Activated T-helper 9 cell treated with anti-CD3 and anti-CD28 coated beads, Interleukin-2, amount 50 U/mL, for 16 hours (primary cell): ENCODE results near the gene TMEM134.

Experiments used
- DNase-seq: peaks from one replicate; pipeline ENCODE4 v3.0.0-alpha.2; 2020; ENCODE audit warnings: low read depth

Gene TMEM134

DNA sequence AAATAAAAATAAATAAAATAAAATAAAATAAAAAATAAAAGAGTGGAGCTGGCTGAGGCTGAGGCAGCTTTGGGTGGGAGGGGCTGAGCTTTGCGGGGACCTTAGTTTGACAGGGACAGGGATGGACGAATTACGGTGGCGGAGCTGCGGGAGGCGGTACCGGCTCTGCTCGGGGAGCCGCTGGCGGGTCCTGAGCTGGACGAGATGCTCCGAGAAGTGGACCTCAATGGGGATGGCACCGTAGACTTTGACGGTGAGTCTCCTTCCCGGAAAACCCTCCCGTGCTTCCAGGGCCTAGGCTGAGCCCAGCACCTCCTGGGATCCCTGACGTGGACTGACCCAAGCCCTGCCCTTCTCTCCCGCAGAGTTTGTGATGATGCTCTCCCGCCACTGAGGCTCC lies 10.8 kb downstream of the TMEM134 start:
- DNase-seq = no peak

DNA sequence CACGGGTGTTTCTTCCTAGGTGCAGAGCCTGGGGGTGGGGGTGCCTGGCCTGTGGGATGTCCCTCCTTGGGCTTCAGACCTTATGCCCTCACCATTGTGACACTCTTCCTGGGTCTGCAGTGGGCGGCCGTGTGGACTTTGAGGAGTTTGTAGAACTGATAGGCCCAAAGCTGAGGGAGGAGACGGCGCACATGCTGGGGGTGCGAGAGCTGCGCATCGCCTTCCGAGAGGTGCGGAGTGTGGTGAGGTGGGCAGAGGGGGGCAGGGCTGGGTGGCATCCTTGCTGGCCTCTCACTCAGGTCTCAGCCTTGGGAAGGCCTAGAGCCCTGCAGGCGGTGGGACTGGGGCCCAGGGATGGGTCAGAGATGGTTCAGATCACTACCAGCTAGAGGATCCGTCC lies 11.6 kb downstream of the TMEM134 start:
- no peak for DNase-seq

DNA sequence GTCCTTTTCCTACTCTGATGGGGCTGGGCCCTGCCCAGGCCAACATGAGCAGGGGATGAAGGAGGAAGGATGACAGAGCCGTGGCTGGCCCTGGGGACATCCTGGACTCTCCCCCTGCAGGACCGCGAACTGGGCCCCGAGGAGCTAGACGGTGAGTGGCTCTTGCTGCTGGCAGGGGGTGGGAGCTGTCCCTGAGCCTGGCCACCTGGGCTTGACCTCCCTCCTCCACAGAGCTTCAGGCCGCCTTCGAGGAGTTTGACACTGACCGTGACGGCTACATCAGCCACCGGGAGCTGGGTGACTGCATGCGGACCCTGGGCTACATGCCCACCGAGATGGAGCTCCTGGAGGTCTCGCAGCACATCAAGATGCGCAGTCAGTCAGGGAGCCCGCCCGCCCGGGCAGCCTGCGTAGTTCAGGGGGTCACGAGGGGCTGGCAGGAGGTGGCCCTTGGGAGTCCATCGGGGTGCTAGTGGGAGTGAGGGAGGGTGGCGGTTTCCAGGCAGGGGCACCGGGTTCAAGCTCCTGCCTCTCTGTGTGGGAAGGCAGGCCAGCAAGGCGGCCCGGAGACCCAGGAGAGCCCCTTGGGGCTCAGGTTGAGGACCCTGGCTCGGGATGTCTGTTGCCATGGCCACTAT lies 12.9 kb downstream of the TMEM134 start:
- no peak for DNase-seq

DNA sequence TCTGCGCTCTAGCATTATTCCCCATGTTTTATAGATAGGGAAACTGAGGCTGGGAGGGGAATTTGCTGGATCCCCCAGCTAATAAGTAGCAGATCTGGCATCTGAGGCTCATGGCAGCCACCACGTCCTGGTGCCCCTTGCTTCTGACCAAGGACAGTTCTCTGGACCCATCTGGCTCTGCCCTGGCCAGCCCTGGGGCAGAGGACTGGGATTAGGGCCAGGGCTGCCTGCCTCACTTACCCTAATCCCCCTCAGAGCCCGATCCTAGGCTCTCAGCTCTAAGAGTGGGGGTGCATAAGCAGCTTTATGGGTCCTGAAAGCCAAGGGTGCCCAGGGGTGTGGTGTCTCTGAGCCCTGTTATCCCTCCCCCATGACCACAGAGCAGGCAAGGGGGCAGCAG lies 14.0 kb downstream of the TMEM134 start, which contains the start of gene CABP4:
Gene CABP4, plus strand, starts transcription at position 301 of the 400 bp plus-strand sequence. Its CDS starts 70 bp downstream, at position 371.
- no peak for DNase-seq

DNA sequence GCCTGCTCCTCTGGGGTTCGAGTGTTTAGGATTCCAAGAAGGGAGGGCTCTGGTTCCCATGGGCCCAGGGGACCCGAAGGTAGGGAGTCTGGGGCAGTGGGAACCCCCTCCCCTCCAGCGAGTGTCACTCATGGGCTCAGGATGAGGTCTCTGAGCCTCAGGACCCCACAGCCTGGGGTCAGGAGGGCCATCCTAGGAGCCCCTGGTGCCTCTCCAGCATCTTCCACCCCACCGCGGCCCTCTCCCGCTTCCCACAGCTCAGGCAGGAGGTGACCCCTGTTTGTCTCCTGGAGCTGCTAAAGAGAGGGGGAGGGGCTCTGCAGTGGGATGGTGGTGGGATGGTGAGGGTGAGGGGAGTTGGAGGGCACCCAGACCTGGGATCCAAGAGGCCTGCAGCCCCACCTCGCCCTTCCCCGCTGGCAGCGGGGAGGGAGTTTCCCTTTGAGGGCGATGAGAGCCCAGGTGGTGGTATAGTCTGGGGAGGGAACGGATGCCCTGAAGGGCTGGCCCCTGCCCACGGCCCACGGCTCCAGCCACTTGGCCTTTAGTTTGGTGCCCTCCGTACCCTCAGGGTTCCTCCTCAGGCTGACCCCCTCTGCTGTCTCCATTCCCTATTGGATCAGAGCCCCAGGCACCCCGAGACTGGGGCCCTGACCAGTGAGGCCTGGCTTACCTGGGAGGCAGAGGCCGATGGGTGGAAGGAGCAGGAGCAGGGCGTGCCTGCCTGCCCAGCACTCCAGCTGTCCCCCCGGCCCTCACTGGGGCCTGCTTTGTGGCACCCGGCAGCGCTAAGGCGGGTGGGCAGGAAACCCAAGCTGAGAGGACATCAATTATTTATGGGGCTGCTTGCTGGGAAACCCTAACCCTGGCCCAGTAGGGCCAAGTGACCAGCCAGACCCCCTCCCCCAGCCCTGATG lies 15.0 kb downstream of the TMEM134 start:
- no peak for DNase-seq

DNA sequence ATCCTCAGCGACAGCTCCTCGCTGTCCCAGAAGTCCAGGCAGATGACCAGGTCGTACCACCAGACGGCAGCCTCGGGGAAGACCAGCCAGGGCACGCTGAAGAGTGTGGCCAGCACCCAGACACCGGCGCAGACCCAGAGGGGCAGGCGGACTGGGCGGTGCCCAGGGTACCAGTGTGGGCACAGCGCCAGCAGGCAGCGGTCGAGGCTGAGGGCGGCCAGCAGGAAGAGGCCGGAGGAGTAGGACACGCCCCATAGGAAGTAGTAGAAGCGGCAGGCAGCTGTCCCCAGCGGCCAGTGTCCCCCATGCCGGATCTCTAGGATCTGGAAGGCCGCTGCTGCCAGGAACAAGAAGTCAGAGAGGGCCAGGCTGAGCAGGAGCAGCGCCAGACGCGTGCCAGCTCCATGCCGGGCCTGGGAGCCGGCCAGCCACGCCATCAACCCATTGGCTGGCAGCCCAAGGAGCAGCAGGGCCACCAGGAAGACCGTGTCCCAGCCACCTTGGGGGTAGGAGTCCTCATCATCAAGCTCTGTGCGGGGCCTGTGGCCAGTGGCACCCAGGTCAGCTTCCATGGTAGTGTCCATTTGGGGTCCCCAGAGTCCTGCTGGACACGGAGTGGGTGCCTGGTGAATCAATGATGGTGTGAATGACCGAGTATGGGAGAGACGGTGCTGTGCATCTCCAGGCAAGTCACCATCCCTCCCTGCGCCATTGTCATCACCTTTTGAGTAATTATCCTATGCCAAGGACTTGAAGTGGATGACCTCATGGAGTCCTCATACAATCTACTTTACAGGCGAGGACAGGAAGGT lies 16.7 kb downstream of the TMEM134 start, which contains the start of gene GPR152:
Gene GPR152, minus strand, starts transcription at position 589 of the 812 bp plus-strand sequence. Its CDS starts 5 bp downstream, at position 584.
- DNase-seq = no peak

DNA sequence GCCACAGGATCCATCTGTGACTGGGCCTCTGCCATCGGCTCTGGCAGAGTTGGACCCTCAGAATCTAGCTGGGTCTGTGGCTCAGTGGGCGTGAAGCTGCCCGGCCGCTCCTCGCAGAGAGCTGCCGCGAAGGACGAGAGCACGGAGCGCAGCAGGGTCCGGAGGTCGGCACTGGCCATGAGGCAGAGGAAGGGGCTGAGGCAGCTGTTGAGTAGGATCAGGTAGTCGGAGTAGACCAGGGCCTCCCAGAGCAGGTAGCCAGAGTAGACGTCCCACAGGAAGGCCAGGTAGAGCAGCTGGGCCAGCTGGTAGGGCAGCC lies 17.4 kb downstream of the TMEM134 start:
- no peak for DNase-seq

DNA sequence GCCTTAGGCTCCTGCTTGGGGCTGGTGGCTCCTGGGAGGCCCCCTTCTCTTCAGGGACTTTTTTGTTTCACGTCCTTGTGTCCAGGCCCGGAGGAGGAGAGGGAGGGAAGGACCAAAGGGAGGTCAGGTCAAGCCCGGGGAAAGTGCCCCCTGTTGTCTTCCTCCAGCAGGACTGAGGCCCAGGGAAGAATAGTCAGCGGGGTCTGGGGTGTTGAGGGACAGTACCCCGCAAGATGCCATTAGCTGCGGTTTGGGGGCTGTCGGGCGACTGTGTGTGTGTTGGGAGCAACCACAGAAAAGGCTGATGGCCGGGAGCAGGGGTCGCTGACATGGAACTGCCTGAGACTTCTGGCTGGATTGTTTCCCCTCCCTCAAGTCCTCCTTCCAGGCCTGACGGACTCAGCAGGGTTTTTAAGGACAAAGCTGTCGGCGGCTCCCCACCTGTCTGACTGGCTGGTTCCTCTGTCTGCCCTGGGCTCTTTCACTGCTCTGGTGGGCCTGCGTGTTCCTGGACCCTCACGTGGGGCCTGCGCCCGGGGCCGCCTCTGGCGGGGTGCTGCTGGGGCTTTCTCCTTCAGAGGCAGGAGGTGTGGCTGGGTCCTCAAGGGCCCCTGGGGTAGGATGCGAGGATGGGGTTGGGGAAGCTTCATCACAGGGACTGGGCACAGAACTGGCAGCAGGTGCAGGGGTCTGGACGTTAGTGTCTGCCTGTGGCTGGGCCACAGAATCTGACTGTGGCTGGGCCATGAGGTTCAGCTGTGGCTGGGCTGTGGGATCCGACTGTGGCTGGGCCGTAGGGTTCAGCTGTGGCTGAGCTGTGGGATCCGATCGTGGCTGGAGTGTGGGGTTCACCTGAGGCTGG lies 18.0 kb downstream of the TMEM134 start:
- no peak for DNase-seq

DNA sequence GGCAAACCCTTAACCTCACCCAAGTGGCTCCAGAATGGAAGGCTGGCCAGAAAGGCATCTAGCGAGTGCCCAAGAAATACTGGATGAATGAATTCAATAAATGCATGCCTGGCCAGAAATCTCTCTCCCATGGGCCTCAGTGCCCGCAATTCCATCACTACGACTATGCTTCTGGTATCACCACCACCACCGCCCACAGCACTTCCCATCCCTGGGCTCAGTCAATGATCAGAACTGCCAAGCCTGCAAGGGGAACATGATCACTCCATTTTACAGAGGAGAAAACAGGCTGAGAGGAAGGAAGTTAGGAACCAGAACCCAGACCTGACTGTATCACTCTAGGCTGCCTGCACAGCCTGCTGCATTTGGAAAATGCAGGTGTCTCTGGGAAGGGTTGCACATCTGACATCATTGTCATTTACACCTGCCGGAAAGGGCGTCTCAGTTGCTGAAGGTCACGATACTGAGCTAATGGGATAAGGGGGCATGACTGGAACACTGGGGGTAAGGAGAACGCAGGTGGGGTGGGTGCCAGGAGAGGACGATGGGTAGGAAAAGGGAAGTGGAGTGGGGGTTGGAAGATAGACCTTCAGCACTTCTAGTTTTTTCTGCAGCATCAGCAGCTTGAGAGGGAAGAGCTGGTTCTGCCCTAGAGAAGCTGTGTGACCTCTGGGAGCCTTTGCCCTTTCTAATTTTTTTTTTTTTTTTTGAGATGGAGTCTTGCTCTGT lies 19.8 kb downstream of the TMEM134 start:
- no peak for DNase-seq

DNA sequence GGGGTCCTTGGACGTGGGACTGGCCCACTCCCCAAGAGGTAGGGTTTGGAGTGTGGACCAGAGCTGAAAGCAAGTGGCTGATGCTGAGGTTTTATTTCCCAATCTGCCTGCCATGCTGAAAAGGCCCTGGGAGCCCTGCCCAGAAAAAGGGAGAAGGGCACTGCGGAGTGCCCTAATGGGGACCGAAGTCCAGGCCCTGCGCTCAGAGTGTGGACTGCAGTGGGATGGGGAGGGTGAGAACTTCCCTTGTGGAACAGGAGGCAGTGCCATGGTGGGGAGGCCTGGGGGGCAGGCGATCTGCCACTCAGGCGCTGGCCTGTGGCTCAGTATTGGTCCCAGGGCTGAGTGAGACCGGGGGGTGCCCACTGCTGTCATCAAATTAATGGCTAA lies 20.8 kb downstream of the TMEM134 start:
- DNase-seq = no peak

DNA sequence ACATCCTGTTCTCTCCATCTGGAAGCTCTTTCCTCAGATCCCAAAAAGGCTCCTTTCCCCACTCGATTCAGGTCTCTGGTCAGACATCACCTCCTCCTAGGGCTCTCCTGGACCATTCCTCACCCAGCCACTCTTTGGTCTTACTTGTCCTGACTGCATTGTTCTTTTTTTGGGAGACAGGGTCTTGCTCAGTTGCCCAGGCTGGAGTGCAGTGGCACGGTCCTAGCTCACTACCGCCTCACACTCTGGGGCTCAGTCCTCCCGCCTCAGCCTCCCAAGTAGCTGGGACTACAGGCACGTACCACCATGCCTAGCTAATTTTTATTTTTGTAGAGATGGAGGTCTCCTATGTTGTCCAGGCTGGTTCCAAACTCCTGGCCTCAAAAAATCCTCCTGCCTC lies 23.5 kb downstream of the TMEM134 start:
- no peak for DNase-seq

DNA sequence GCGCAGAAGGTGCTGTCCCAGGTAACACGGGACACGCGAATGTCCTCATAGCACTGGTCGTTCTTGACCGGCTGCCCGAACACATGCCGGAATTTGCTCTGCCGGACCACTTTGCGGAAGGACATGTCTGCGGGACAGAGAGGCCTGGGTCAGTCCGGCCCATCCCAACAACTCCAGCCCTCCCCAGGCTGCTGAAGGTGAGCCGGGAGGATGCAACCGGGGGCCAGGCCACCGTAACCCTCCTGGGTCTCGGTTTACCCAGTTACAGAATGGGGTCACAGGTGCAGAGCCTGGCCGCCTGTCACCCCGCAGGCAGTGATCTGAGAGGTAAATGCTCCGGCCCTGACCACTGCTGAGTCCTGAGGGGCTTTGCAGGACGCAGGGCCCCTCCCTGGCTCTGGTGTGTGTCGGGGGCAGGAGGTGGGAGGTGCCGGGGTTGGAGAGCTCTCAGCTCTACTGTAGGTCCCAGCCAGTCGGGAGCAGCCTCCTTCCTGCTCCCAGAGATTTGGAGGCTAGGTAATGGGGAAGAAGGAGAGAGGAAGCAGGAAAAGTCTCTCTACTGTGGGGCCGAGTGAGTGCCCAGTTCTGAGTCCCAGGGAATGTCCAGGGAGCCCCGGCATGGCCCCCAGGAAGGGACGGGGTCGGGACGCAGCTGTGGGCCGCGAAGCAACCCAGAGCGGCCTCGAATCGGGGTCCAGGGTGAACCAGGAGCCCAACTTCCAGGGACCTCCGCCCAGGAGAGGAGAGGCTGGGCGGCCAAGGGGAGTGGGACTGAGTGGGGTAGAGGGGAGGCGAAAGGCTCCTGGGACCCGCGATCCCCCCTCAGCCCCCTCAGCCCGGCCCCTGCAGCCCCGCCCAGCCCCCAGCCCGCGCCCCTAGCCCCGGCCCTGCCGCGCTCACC lies 26.3 kb downstream of the TMEM134 start:
- DNase-seq = no peak

DNA sequence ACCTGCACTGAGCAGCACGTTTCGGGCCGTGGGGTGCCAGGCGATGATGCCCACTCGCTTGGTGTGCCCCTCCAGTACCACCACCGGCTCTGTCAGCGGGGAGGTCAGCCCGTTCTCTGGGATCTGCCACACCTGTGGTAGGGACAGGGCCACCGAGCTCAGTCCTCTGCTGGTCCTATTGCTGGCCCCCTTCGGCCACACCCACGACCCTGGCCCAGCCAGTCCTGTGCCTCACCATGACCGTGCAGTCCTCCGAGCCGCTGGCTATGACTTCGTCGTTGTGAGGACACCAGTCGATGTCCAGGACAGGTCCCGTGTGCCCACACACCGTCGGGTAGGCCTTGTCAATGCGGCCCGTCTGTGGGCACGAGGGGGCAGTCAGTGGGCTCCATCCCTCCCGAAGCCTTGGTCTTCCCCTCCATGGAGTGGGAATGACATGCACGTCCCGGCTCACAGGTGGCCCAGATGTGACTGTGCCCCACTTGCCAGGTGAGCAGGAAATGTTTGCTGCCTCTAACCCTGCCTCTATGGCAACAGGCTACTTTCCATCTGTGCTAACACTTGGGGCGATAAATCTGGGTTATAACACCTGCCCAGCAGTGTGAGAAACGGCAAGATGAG lies 27.2 kb downstream of the TMEM134 start:
- no peak for DNase-seq

DNA sequence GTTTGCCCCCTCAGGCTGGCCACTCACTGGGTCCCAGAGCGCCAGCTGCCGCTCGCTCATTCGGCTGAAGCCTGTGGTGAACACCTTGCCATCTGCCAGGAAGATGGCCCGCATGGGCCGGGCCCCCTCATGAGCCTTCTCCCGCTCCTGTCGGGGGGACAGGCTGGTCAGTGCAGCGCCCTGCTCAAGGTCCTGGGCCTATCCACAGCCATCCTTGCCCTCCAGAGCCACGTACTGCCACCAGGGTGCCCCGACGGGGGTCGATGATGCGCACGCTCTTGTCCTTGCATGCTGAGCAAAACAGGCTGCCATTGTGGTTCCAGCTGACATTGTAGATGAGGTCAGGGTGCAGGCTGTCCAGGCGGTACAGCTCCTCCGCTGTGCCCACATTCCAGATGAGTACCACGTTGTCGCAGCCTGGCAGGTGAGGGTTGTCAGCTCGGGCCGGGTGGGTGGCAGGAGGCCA lies 27.9 kb downstream of the TMEM134 start:
- no peak for DNase-seq

DNA sequence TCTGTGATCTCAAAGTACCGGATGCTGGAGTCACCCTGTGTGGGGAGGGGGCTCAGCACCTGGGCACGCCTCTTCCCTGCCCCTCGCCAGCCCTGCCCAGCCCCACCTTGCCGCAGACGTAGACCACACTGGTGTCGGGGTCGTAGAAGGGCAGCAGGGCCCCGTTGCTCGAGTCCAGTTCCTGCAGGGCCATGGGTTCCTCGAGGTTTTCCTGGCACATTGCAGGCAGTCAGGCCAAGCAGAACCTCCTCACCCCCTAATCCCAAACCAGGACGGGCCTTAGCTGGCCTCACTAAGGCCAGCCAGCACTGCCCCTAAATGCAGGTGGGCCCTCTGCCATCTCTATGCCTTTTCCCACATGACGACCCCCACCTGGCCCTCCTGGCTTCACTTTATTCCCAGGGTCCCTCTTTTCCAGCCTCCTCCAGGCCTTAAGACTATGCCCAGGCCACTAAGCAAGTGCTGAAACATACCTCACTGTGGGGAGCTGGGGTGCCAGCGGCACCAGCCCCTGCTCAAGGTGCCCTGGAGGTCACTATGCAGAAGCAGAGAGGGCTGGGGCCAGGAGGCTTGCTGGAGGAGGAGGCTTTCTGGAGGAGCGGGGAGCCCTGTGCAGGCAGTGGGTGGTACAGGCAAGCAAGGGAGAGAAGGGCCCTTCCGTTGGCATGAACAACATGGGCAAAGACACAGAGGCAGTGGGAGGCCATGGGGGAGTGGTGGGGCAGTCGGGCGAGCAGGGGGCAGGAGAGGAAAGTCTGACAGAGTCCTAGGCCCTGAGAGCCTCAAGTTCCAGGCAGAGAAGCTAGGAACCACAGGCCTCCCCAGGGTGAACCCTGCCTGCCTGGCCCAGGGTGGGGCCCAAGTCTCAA lies 28.6 kb downstream of the TMEM134 start:
- DNase-seq = no peak

DNA sequence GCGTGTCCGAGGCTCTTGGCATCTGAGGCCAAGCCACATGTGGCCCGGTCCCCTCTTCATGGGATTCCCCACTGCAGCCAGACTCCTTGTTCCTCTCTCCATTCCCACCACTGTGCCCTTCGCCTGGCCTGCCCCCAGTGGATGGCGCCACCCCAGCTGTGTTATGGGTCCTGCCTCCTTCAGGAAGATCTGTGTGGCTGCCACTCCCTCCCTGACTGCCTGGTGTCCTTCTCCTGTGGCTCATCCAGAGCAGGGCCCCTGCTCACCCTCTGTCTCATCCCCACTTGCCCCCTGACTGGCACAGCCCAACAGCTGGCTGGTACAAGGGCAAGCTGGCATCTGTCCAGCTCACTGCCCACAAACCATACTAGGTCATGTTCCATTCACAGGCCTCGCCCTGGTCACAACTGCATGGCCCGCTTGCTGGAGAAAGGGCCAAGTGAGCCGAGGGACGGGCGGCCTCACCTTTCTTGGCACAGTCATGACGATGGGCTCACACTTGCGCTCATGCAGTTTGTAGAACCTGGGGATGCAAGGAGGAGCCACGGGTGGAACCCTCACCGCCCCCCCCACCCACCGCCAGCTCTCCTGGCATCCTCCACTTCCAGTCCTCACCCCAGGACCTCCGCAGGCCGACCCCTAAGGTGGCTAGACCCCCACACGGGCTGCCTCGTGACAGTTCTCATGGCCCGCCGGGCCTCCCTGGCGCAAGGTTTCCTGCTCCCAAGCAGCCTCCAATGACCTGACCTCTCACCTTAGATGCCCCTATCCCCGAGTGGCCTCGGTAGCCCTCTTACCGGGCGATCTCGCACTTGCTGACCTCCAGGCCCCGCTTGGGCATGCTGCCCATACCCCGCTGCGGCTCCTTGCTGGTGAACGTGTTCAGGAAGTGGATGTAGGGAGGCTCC lies 29.5 kb downstream of the TMEM134 start:
- no peak for DNase-seq
